HG02852 (cell line): ENCODE data around the gene KLHDC7B.

Source experiments
- ATAC-seq: cut with Tn5 transposase; IDR thresholded peaks from one replicate; pipeline ENCODE4 v1.9.1; 2021; ENCODE audit warnings: mild to moderate bottlenecking, moderate library complexity; ENCODE audit not compliant: unreplicated experiment

The KLHDC7B gene

GRCh38 chr22:50571264-50572175, 25.8 kb downstream of the KLHDC7B start:
- ATAC-seq = no peak

DNA sequence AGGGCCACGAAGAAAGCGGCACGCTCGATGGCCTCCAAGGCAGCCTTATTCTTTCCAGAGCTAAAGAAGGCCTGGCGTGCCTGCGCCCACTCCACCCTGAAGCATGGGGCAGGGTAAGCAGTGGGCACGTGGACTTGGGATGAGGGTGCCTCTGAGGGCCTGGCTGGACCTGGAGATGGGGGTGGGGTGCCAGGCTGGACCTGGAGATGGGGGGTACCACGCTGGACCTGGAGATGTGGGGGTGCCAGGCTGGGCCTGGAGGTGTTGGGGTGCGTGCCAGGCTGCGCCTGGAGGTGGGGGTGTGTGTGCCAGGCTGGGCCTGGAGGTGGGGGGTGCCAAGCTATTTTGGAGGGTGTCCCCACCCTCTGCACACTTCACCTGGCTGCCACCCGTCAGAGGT, 27.3 kb downstream of the KLHDC7B start:
- ATAC-seq = no peak

DNA sequence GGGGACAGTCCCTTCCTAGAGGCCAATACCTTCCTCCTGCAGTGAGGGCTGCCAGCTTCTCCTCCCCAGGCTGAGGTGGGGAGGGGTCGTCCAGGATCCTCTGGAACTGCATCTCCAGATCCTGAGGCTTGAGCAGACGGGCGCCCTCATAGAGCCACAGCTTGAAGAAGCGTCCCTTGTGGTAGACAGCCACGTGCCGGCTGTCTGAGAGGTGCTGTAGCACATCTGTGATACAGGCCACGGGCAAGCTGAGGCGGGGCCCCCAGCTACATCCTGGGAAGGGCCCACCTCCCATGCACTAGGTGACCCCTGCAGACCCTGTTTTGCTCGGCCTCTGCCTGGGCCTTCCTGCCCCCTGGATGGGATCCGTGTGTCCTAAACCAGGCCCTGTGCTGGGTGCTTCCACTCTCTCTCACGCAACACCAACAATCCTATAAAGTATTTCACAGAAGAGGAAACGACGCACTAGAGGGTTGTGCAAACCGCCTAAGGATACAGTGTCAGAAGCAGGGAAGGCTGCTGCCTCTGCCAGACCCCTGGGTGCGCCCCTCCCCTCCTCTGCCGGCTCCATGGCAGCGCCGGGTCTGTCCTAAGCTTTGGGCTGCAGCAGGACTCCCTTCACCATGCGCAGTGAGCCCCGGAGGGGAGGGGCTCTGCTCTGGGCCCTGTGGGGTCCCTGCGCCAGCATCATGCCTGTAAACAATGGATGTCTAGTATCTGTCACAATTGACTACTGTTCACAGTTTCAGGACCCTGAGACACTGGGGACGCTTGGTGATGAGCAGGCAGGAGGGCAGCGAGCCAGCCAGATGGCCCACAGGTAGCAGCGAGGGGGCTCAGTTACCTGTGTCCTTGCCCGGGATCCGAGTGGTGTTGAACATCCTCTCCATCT, 28.0 kb downstream of the KLHDC7B start:
- no peak for ATAC-seq

DNA sequence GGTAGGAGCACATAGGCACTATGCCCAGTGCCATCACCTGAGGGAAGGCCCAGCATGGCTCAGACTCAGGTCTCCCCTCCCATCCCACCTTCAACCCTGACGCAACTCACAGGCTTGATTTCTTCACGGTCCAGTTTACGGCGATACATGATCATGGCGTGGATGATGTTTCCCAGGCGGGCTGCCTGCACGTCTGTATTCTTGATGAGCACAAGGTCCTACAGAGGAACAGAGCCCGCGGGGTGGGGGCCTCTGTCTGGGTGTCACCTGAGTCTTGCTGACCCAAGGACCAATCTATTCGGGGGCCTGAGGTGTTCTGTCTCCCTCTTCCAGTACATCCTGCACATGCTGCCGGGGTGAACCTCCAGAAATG, 28.7 kb downstream of the KLHDC7B start:
- no peak for ATAC-seq

- no peak for ATAC-seq
These were observed 29.8 kb downstream of the KLHDC7B start for GRCh38 chr22:50575426-50575941.

DNA sequence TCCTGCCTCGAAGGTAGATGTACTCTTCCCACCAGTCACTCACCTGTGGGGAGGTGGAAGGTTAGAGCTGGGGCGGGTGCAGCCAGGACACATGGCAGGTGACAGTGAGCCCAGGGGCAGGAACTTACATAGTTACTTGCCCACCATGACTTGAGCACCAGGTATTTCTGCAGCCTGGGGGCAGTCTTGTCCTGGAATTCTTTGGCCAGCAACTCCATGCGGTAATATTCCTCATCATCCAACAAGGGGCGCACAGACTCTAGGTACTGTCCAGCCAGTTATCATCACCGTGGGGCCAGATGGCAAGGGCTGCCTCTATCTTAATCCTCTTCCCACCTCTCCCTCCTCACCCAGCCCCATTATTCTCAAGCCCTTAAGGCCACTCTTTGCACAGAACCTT, 30.4 kb downstream of the KLHDC7B start:
- ATAC-seq = no peak

GRCh38 chr22:50576806-50577696, 31.4 kb downstream of the KLHDC7B start:
- no peak for ATAC-seq

DNA sequence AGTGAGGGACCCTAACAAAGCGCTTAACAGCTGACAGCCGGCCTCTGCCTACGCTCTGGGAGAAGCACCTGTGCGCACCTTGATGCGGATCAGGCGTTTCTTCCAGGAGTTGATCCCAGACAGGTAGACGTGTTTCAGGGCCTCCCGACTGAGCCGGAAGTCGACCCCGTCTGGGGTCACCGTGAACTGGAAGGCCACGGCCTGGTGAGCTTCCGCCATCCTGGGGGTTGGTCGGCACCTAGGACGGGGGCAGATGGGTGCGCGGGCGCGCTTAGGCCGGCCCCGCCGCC, 31.9 kb downstream of the KLHDC7B start:
- ATAC-seq = no peak

- ATAC-seq = no peak
These were observed 32.5 kb downstream of the KLHDC7B start, which contains the start of gene CPT1B for GRCh38 chr22:50577987-50578775. CPT1B (minus strand) TSS chr22:50578427; CDS start chr22:50577915, 512 bp downstream.

DNA sequence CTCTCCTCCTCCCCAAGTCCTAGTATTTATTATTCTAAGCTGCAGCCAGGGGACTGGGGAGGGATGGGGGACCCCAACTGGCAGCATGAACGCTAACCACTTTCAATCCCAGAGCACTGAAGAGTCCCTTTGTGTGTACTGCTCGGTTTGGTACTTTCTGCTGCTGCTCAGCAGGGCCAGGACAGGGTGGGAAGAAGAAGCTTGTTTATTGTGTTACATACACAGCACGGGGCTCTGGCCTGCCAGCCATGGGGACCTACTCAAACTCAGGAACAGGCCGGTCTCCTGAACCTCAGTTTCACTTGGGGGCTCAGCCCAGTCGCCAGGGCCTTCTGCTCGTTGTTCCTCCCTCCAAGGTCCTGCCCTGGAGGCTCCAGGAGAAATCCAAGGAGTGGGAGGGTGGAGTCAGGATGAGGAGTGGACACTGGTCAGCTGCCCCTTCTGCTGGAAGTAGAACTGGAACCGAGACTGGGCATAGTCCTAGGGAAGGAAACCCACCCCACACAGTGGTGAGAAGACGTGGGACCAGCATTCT, 33.1 kb downstream of the KLHDC7B start:
- ATAC-seq = no peak

GRCh38 chr22:50579752-50580151, 34.1 kb downstream of the KLHDC7B start:
- no peak for ATAC-seq

- no peak for ATAC-seq
These were observed 35.6 kb downstream of the KLHDC7B start for GRCh38 chr22:50581031-50581949.

DNA sequence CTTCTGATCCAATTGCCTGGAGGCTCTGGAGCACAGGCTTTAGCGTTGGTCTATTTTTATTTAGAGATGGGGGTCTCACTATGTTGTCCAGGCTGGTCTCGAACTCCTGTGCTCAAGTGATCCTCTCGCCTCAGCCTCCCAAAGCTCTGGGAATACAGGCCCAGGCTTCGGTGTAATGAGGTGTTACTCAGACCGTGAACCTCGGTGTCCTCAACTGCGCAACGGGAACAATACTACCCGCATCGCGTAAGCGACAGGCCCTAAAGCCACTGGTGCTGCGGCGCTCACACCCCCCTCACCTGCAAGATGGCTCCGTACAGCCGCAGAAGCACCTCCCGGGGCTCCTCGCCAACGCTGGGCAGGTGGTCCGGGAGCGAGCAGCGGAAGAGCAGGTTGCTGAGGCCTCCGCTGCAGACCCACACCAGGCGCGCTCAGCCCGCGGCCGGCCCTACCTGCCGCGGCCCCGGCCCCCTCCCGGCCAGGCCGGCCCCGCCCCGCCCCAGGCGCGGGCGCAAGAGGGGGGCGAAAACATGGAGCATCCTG, 36.3 kb downstream of the KLHDC7B start:
- peak; percentile 13 for ATAC-seq

DNA sequence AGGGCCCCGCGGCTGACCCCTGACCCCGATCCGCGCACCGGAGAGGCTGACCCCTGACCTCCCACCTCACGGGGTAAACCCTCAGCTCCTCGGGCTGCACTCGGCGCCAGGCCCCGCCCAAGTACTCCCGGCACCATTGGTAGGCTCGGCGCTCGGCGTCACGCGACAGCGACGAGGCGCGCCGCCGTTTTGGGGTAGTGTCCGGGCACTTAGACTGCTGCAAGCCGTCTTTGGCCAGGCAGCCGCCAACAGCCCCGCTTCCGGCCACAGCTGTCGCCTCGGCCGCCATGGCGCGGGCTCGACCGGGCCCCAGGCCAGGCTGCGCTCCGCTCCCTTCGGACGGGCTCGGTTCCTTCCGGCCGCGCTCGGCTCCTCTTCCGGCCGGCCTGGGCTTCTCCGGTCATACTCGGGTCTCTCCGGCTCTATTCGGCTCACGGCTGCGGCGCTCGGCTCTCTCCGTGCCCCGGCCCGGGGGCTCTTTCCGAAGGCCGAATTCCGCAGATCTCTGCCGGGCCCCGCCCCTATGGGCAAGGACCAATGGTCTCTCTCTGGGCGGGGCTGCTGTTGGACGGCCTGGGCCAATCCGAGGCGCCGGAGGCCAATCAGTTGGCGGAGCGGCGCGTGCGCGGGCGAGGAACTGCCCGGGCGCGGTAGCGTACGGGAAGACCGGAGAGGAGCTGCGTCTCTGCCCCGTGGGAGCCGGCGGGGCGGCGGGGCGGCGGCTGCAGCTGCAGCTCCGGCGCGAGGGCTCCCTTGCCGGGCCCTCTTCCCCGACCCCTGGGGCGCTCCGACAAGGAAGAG, 37.0 kb downstream of the KLHDC7B start, which contains the start of gene CHKB:
TSS of gene CHKB (minus strand) at position 357 of the 801 bp plus-strand sequence. CDS start at position 289, 68 bp downstream.
- ATAC-seq = peak; percentile 85

- ATAC-seq = peak; percentile 23
These were observed 37.7 kb downstream of the KLHDC7B start for GRCh38 chr22:50583294-50583861.

- ATAC-seq = no peak
These were observed 38.7 kb downstream of the KLHDC7B start for GRCh38 chr22:50584106-50585096.
